ENCODE measurements around the gene EAPP. TPM values are rescaled to one million over a fixed set of nuclear protein-coding genes. Genes with fewer than 3 reads are reported as not detected.
"Not testable (repeated sequence)": the region's sequence is repeated elsewhere in the genome, so short reads cannot be mapped to it uniquely, and the experiment has no call there.

EAPP gene
- total and polyA plus RNA-seq, 2 of the 13 experiments (the other 11 are each of a cell fraction or from before 2014, with no cell fraction given), result 68.7 to 110 TPM

DNA sequence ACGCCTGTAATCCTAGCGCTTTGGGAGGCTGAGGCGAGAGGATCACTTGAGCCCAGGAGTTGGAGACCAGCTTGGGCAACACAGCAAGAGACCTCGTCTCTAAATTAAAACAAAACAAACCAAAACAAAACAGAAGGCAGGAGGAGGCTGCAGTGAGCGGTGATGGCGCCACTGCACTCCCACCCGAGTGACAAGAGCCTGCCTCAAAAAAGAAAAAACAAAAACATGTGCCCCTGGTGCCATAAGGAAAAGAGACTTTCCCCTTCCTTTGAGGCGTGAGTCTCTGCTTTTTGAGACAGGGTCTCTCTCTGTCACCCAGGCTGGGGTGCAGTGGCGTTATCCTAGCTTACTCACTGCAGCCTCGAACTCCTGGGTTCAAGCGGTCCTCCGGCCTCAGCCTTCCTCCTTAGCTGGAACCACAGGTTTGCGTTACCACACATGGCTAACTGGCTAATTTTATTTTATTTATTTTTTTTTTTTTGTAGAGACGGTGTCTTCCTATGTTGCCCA lies 9.0 kb upstream of the EAPP start (continued):
- TF ChIP-seq, protein P1, sequence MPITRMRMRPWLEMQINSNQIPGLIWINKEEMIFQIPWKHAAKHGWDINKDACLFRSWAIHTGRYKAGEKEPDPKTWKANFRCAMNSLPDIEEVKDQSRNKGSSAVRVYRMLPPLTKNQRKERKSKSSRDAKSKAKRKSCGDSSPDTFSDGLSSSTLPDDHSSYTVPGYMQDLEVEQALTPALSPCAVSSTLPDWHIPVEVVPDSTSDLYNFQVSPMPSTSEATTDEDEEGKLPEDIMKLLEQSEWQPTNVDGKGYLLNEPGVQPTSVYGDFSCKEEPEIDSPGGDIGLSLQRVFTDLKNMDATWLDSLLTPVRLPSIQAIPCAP (CRISPR knock-in tag; IDR thresholded peaks at IDR 0.05; ENCODE audit: low read depth), result no peak
- TF ChIP-seq CCDC6 (CRISPR knock-in tag; IDR thresholded peaks at IDR 0.05), result no peak
- TF ChIP-seq CBX2 (IDR thresholded peaks at IDR 0.05; ENCODE audit: low read depth, low read length), result no peak
- no peak for TF ChIP-seq CBX2 (CRISPR knock-in tag; IDR thresholded peaks at IDR 0.05; ENCODE audit: low read depth)
- no peak for TF ChIP-seq MIXL1 (CRISPR knock-in tag; IDR thresholded peaks at IDR 0.05)
- 0 out of 2 replicates have a peak, but pooled peaks have one; percentile 25 for TF ChIP-seq FOXK2 (IDR thresholded peaks at IDR 0.05)
- no peak for TF ChIP-seq RNF2 (conservative IDR thresholded peaks at IDR 0.05; ENCODE audit: low read depth)
- TF ChIP-seq, protein P2, sequence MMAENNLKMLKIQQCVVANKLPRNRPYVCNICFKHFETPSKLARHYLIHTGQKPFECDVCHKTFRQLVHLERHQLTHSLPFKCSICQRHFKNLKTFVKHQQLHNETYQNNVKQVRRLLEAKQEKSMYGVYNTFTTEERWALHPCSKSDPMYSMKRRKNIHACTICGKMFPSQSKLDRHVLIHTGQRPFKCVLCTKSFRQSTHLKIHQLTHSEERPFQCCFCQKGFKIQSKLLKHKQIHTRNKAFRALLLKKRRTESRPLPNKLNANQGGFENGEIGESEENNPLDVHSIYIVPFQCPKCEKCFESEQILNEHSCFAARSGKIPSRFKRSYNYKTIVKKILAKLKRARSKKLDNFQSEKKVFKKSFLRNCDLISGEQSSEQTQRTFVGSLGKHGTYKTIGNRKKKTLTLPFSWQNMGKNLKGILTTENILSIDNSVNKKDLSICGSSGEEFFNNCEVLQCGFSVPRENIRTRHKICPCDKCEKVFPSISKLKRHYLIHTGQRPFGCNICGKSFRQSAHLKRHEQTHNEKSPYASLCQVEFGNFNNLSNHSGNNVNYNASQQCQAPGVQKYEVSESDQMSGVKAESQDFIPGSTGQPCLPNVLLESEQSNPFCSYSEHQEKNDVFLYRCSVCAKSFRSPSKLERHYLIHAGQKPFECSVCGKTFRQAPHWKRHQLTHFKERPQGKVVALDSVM (CRISPR knock-in tag; IDR thresholded peaks at IDR 0.05), result peak; percentile 74; the same call in 1 of the 2 replicates
- TF ChIP-seq ZNF713 (CRISPR knock-in tag; IDR thresholded peaks at IDR 0.05), result no peak
- TF ChIP-seq, protein P3, sequence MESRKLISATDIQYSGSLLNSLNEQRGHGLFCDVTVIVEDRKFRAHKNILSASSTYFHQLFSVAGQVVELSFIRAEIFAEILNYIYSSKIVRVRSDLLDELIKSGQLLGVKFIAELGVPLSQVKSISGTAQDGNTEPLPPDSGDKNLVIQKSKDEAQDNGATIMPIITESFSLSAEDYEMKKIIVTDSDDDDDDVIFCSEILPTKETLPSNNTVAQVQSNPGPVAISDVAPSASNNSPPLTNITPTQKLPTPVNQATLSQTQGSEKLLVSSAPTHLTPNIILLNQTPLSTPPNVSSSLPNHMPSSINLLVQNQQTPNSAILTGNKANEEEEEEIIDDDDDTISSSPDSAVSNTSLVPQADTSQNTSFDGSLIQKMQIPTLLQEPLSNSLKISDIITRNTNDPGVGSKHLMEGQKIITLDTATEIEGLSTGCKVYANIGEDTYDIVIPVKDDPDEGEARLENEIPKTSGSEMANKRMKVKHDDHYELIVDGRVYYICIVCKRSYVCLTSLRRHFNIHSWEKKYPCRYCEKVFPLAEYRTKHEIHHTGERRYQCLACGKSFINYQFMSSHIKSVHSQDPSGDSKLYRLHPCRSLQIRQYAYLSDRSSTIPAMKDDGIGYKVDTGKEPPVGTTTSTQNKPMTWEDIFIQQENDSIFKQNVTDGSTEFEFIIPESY (CRISPR knock-in tag; IDR thresholded peaks at IDR 0.05), result peak; percentile 90
- TF ChIP-seq TEAD2 (CRISPR knock-in tag; IDR thresholded peaks at IDR 0.05), result no peak
- 0 out of 2 replicates have a peak, but pooled peaks have one; percentile 27 for TF ChIP-seq ADNP (CRISPR knock-in tag; IDR thresholded peaks at IDR 0.05)
- TF ChIP-seq PITX1 (CRISPR knock-in tag; IDR thresholded peaks at IDR 0.05), result no peak
- TF ChIP-seq, protein P4, sequence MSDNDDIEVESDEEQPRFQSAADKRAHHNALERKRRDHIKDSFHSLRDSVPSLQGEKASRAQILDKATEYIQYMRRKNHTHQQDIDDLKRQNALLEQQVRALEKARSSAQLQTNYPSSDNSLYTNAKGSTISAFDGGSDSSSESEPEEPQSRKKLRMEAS (IDR thresholded peaks at IDR 0.05), result no peak
- TF ChIP-seq, protein P5, sequence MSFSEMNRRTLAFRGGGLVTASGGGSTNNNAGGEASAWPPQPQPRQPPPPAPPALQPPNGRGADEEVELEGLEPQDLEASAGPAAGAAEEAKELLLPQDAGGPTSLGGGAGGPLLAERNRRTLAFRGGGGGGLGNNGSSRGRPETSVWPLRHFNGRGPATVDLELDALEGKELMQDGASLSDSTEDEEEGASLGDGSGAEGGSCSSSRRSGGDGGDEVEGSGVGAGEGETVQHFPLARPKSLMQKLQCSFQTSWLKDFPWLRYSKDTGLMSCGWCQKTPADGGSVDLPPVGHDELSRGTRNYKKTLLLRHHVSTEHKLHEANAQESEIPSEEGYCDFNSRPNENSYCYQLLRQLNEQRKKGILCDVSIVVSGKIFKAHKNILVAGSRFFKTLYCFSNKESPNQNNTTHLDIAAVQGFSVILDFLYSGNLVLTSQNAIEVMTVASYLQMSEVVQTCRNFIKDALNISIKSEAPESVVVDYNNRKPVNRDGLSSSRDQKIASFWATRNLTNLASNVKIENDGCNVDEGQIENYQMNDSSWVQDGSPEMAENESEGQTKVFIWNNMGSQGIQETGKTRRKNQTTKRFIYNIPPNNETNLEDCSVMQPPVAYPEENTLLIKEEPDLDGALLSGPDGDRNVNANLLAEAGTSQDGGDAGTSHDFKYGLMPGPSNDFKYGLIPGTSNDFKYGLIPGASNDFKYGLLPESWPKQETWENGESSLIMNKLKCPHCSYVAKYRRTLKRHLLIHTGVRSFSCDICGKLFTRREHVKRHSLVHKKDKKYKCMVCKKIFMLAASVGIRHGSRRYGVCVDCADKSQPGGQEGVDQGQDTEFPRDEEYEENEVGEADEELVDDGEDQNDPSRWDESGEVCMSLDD (CRISPR knock-in tag; IDR thresholded peaks at IDR 0.05; ENCODE audit: borderline replicate concordance), result no peak
- TF ChIP-seq GABPB1 (CRISPR knock-in tag; IDR thresholded peaks at IDR 0.05), result peak; percentile 7; the same call in 1 of the 2 replicates
- no peak for TF ChIP-seq POGZ (CRISPR knock-in tag; IDR thresholded peaks at IDR 0.05)

DNA sequence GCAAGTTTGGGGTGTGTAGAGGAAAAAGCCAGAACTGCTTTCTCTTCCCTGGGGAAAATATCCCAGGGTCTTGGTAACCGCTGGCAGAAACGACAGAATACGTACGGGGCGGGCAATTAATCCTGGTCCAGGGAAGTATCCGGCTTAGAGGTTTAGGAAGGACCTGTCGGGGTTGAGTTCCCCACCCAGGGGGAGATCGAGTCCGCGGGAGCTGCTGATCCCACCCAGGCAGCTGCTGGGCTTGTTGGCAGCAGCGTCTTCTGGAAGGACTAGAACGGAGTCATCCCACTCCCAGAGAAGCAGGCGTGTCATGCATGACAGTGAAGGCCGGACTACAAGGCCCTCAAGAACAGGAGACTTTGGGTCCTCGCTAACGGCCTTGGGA lies 7.6 kb upstream of the EAPP start:
- POLR2A ChIA-PET; in situ Hi-C loops (cut with HindIII; ENCODE audit: extremely low pct_ligation_motif_present, low pct_unique_long_range_greater_than_20kb); H3K79me2 ChIP-seq (ENCODE audit: insufficient read depth, low read length); CTCF ChIA-PET (ENCODE audit: low intra/inter-chr PET ratio, low total read pairs); H2AFZ ChIP-seq (ENCODE audit: low read length); H3K4me3 ChIP-seq (replicated peaks in 1 of 3; ENCODE audit: insufficient read depth in 1 of 3, low read depth in 2 of 3, low read length in 3 of 3); H3K27ac ChIP-seq (ENCODE audit: extremely low read length, insufficient read depth, low read length); intact Hi-C loops (cut with micrococcal nuclease; ENCODE audit: unreplicated experiment); BruUV-seq (replicated peaks); H3K27me3 ChIP-seq (ENCODE audit: control insufficient read depth in 1 of 2, insufficient read depth in 2 of 2, low read length in 2 of 2); H4K20me1 ChIP-seq (ENCODE audit: insufficient read depth, low read length); H3K9me3 ChIP-seq (ENCODE audit: low read length); H3K36me3 ChIP-seq (replicated peaks in 1 of 2; ENCODE audit: control insufficient read depth in 1 of 2, insufficient read depth in 2 of 2, low read length in 2 of 2); FAIRE-seq; H3K4me2 ChIP-seq (ENCODE audit: low read depth, low read length); H3K9ac ChIP-seq (ENCODE audit: insufficient read depth, low read depth, low read length); DNase-seq (ENCODE audit: low spot score): not testable (repeated sequence)
- WGBS (ENCODE audit: low lambda C conversion rate), result no CpG with 5 or more reads among the region's 16 CpGs
- peaks cover 11% of the 10 kb centered on the region; the same call in 1 of the 2 replicates for H3K4me1 ChIP-seq (ENCODE audit: insufficient read depth, low read length)
- ATAC-seq, result peak; percentile 73
